ENCODE measurements around the gene NDUFAF3. TPM values are rescaled to one million over a fixed set of nuclear protein-coding genes. Genes with fewer than 3 reads are reported as not detected.
A peak's percentile ranks its signal among the peaks of the same experiment; 100 is the strongest.

Gene NDUFAF3
- total and polyA plus RNA-seq, 4 donors: 28.6 to 107 (median 72.0) TPM

- Histone ChIP-seq H3K27ac (ENCODE audit: low read depth in 1 of 2, low read length in 2 of 2) (no peak overlapping the region), H3K36me3 (ENCODE audit: control insufficient read depth in 4 of 4, insufficient read depth in 3 of 4, low read depth in 1 of 4, low read length in 3 of 4) (peaks cover 10 to 43% (median 15%) of the 10 kb centered on the region in 4 donors), H3K4me1 (ENCODE audit: control insufficient read depth in 4 of 4, insufficient read depth in 4 of 4, low read length in 3 of 4) (peaks cover 2 to 17% (median 12%) of the 10 kb centered on the region in 4 donors), H3K27me3 (ENCODE audit: control insufficient read depth in 4 of 4, insufficient read depth in 4 of 4, low read length in 3 of 4) (no peaks in the 10 kb centered on the region), H3K4me3 (ENCODE audit: low read depth in 1 of 3, low read length in 3 of 3) (no peak overlapping the region), H3K9me3 (ENCODE audit: control insufficient read depth in 4 of 4, low read length in 3 of 4) (no peaks in the 10 kb centered on the region), H3K9ac (ENCODE audit: low read depth in 1 of 2, low read length in 2 of 2) (no peak overlapping the region)
- WGBS: 90% methylated on average over 19 of the region's 19 CpGs
- TF ChIP-seq CTCF (IDR thresholded peaks at IDR 0.05; ENCODE audit: low read depth, low read length, missing input control) (no peak), GABPA (IDR thresholded peaks at IDR 0.05 in 1 of 2, conservative IDR thresholded peaks at IDR 0.05 in 1 of 2) (no peak), FOXA1 (IDR thresholded peaks at IDR 0.05) (no peak), TAF1 (conservative IDR thresholded peaks at IDR 0.05) (no peak), HNF4G (IDR thresholded peaks at IDR 0.05) (no peak), REST (IDR thresholded peaks at IDR 0.05) (no peak), MAX (IDR thresholded peaks at IDR 0.05) (no peak), JUND (IDR thresholded peaks at IDR 0.05) (no peak)
- DNase-seq (ENCODE audit: low spot score): no peak
Observed at GRCh38 chr3:49013113-49013737, 8.7 kb upstream of the NDUFAF3 start.

GRCh38 chr3:49013738-49014660, 7.9 kb upstream of the NDUFAF3 start:
- Histone ChIP-seq H3K27me3 (ENCODE audit: control insufficient read depth in 4 of 4, insufficient read depth in 4 of 4, low read length in 3 of 4) (no peaks in the 10 kb centered on the region), H3K9me3 (ENCODE audit: control insufficient read depth in 4 of 4, low read length in 3 of 4) (no peaks in the 10 kb centered on the region), H3K9ac (ENCODE audit: low read depth in 1 of 2, low read length in 2 of 2) (no peak overlapping the region), H3K4me3 (ENCODE audit: low read depth in 1 of 3, low read length in 3 of 3) (no peak overlapping the region), H3K36me3 (ENCODE audit: control insufficient read depth in 4 of 4, insufficient read depth in 3 of 4, low read depth in 1 of 4, low read length in 3 of 4) (peaks cover 10 to 43% (median 15%) of the 10 kb centered on the region in 4 donors), H3K27ac (ENCODE audit: low read depth in 1 of 2, low read length in 2 of 2) (no peak overlapping the region), H3K4me1 (ENCODE audit: control insufficient read depth in 4 of 4, insufficient read depth in 4 of 4, low read length in 3 of 4) (peaks cover 2 to 19% (median 12%) of the 10 kb centered on the region in 4 donors)
- peak; percentile 72 for DNase-seq (ENCODE audit: low spot score)
- 87% methylated on average over 24 of the region's 24 CpGs for WGBS
- TF ChIP-seq RAD21 (IDR thresholded peaks at IDR 0.05): peak; percentile 71 to 85
- TF ChIP-seq ZBTB33 (IDR thresholded peaks at IDR 0.05): no peak
- TF ChIP-seq TAF1 (conservative IDR thresholded peaks at IDR 0.05): no peak
- TF ChIP-seq MAX (IDR thresholded peaks at IDR 0.05): no peak
- TF ChIP-seq CTCF (IDR thresholded peaks at IDR 0.05; ENCODE audit: low read depth, low read length, missing input control): peak; percentile 62
- no peak for TF ChIP-seq SP1 (IDR thresholded peaks at IDR 0.05)
- no peak for TF ChIP-seq EGR1 (IDR thresholded peaks at IDR 0.05; ENCODE audit: low read depth in 2 of 2)
- TF ChIP-seq RXRA (IDR thresholded peaks at IDR 0.05): no peak
- no peak for TF ChIP-seq HNF4G (IDR thresholded peaks at IDR 0.05)
